K562 (cell line): Measurements from ENCODE around the gene ELK4. TPM values are rescaled to one million over a fixed set of nuclear protein-coding genes. Genes with fewer than 3 reads are reported as not detected.
A peak's percentile ranks its signal among the peaks of the same experiment; 100 is the strongest.

Source experiments
- BCL6 ChIP-seq: fragments of 250-450 bp; sonication (Bioruptor Pico); IDR thresholded peaks from 2 replicates; pipeline ENCODE4 v1.4.0; 2020
- CBFB ChIP-seq: sonication (generic); formaldehyde crosslinking; IDR thresholded peaks from 2 replicates; pipeline ENCODE4 v1.4.0; 2020; ENCODE audit warnings: mild to moderate bottlenecking, missing genetic modification reagents
- CEBPZ ChIP-seq: fragments of 150-350 bp; IDR thresholded peaks from 2 replicates; pipeline ENCODE4 v1.6.1; 2014; ENCODE audit warnings: low read depth, mild to moderate bottlenecking, low read length, borderline replicate concordance
- ERF ChIP-seq: fragments of 450-650 bp; formaldehyde crosslinking; IDR thresholded peaks from 2 replicates; pipeline ENCODE4 v1.4.0; 2020; ENCODE audit warnings: mild to moderate bottlenecking, mixed read lengths
- HOXB6 ChIP-seq: fragments of 250-450 bp; sonication (Bioruptor Pico); IDR thresholded peaks from 2 replicates; pipeline ENCODE4 v1.5.1; 2022; ENCODE audit warnings: mild to moderate bottlenecking, borderline replicate concordance
- MAFK ChIP-seq: IDR thresholded peaks from 2 replicates; pipeline ENCODE4 v1.6.1; 2011; ENCODE audit warnings: low read length, improper control_type of control experiment
- NCOA6 ChIP-seq: fragments of 450-650 bp; IDR thresholded peaks from 2 replicates; pipeline ENCODE4 v1.6.1; 2017; ENCODE audit warnings: mild to moderate bottlenecking
- POLR2B ChIP-seq: fragments of 450-650 bp; IDR thresholded peaks from 2 replicates; pipeline ENCODE4 v1.6.1; 2018; ENCODE audit warnings: low read depth; ENCODE audit not compliant: partially characterized antibody
- RBBP5 ChIP-seq: fragments of 200-600 bp; sonication (generic); IDR thresholded peaks from 2 replicates; pipeline ENCODE4 v1.6.1; 2012; ENCODE audit warnings: borderline replicate concordance, mild to moderate bottlenecking, low read length, control low read depth, inconsistent platforms; ENCODE audit not compliant: insufficient read depth, poor library complexity, severe bottlenecking
- RFX7 ChIP-seq: fragments of 250-450 bp; sonication (Bioruptor Pico); IDR thresholded peaks from 2 replicates; pipeline ENCODE4 v1.5.1; 2021; ENCODE audit warnings: mild to moderate bottlenecking
- TRIM24 ChIP-seq, 2 experiments: fragments of 450-650 bp; IDR thresholded peaks; 2 replicates each; pipeline ENCODE4 v1.6.1; 2016
- ZBTB7A ChIP-seq: IDR thresholded peaks from 2 replicates; pipeline ENCODE4 v1.6.1; 2011; ENCODE audit warnings: low read depth, mild to moderate bottlenecking, low read length, moderate library complexity, borderline replicate concordance; ENCODE audit not compliant: control insufficient read depth
- ZNF124 ChIP-seq: sonication (generic); formaldehyde crosslinking; IDR thresholded peaks from 2 replicates; pipeline ENCODE4 v1.8.1; 2022; ENCODE audit warnings: missing genetic modification reagents
- ZNF766 ChIP-seq: fragments of 200-800 bp; sonication (Bioruptor generic); conservative IDR thresholded peaks from 2 replicates; pipeline ENCODE4 v1.6.1; 2016; ENCODE audit warnings: missing genetic modification characterization, missing compliant biosample characterization
- polyA plus RNA-seq, 8 experiments: library from polyadenylated mRNA; depleted of rRNA in 4 of 8; stranded (reverse) in 5 of 8; unstranded in 3 of 8; fragments of >200 nt; fragmentation: Nextera tagmentation in 2 of 8; fragmentation: Illumina TruSeq in 1 of 8; extraction: Ambion mirVana in 2 of 8; extraction: Trizol in 1 of 8; gene quantifications; 2 replicates each; pipeline versions ENCODE4 v1.2.1 to v1.2.3, GENCODE V29; 2011 to 2014; ENCODE audit warnings: inconsistent platforms in 1 of 8, missing spikeins in 1 of 8
- total RNA-seq, 7 experiments: library from RNA; depleted of rRNA in 6 of 7; stranded (reverse); fragments of >200 nt in 6 of 7; fragmentation: Illumina TruSeq in 2 of 7; extraction: Trizol in 2 of 7; gene quantifications; 2 replicates each; pipeline versions ENCODE4 v1.2.1 to v1.2.3, GENCODE V29; 2011 to 2021; ENCODE audit warnings: low replicate concordance in 1 of 7
- TF ChIP-seq, protein P1 (sequence below): sonication (generic); formaldehyde crosslinking; IDR thresholded peaks from 2 replicates; pipeline ENCODE4 v1.8.0; 2022; ENCODE audit warnings: mild to moderate bottlenecking, missing genetic modification reagents
- TF ChIP-seq, protein P2 (sequence below): fragments of 450-650 bp; IDR thresholded peaks from 2 replicates; pipeline ENCODE4 v1.6.1; 2016; ENCODE audit warnings: low read depth

The ELK4 gene
- total and polyA plus RNA-seq, 9 of the 15 experiments (the other 6 are each of a cell fraction or from before 2014, with no cell fraction given): 2.0 to 21.7 (median 9.2) TPM

GRCh38 chr1:205631010-205631767 is 622 bp downstream of the ELK4 start (continued):
- TF ChIP-seq ZNF124 (CRISPR knock-in tag) (no peak), RBBP5 (peak; percentile 92), ZBTB7A (no peak), CBFB (CRISPR knock-in tag) (no peak), CEBPZ (no peak), POLR2B (peak; percentile 69), NCOA6 (no peak), HOXB6 (CRISPR knock-in tag) (no peak), ZNF766 (CRISPR knock-in tag) (no peak), TRIM24 (IDR thresholded peaks at IDR 0.05) (peak in 1 of 2 experiments; percentile 22; a peak in 1 of 4 replicates), MAFK (no peak), RFX7 (CRISPR knock-in tag) (no peak), BCL6 (CRISPR knock-in tag) (no peak), ERF (CRISPR knock-in tag) (0 out of 2 replicates have a peak, but pooled peaks have one; percentile 14)
- TF ChIP-seq, protein P1, sequence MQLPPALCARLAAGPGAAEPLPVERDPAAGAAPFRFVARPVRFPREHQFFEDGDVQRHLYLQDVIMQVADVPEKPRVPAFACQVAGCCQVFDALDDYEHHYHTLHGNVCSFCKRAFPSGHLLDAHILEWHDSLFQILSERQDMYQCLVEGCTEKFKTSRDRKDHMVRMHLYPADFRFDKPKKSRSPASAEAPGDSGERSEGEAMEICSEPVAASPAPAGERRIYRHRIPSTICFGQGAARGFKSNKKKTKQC (CRISPR knock-in tag): no peak; the same call in 1 of the 2 replicates
- TF ChIP-seq, protein P2, sequence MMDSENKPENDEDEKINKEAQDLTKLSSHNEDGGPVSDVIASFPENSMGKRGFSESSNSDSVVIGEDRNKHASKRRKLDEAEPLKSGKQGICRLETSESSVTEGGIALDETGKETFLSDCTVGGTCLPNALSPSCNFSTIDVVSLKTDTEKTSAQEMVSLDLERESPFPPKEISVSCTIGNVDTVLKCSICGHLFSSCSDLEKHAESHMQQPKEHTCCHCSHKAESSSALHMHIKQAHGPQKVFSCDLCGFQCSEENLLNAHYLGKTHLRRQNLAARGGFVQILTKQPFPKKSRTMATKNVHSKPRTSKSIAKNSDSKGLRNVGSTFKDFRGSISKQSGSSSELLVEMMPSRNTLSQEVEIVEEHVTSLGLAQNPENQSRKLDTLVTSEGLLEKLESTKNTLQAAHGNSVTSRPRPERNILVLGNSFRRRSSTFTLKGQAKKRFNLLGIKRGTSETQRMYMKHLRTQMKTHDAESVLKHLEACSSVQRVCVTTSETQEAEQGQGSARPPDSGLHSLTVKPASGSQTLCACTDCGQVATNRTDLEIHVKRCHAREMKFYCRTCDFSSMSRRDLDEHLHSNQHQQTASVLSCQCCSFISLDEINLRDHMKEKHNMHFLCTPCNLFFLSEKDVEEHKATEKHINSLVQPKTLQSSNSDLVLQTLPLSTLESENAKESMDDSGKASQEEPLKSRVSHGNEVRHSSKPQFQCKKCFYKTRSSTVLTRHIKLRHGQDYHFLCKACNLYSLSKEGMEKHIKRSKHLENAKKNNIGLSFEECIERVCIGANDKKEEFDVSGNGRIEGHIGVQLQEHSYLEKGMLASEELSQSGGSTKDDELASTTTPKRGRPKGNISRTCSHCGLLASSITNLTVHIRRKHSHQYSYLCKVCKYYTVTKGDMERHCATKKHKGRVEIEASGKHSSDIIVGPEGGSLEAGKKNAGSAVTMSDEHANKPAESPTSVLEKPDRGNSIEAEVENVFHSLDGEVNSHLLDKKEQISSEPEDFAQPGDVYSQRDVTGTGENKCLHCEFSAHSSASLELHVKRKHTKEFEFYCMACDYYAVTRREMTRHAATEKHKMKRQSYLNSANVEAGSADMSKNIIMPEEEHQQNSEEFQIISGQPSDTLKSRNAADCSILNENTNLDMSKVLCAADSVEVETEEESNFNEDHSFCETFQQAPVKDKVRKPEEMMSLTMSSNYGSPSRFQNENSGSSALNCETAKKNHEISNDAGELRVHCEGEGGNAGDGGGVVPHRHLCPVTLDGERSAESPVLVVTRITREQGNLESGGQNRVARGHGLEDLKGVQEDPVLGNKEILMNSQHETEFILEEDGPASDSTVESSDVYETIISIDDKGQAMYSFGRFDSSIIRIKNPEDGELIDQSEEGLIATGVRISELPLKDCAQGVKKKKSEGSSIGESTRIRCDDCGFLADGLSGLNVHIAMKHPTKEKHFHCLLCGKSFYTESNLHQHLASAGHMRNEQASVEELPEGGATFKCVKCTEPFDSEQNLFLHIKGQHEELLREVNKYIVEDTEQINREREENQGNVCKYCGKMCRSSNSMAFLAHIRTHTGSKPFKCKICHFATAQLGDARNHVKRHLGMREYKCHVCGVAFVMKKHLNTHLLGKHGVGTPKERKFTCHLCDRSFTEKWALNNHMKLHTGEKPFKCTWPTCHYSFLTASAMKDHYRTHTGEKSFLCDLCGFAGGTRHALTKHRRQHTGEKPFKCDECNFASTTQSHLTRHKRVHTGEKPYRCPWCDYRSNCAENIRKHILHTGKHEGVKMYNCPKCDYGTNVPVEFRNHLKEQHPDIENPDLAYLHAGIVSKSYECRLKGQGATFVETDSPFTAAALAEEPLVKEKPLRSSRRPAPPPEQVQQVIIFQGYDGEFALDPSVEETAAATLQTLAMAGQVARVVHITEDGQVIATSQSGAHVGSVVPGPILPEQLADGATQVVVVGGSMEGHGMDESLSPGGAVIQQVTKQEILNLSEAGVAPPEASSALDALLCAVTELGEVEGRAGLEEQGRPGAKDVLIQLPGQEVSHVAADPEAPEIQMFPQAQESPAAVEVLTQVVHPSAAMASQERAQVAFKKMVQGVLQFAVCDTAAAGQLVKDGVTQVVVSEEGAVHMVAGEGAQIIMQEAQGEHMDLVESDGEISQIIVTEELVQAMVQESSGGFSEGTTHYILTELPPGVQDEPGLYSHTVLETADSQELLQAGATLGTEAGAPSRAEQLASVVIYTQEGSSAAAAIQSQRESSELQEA: peak; percentile 57; the same call in 1 of the 2 replicates
